HEK293 (cell line): Measurements from ENCODE around the gene MMP28.

Experiments
- CTCF ChIA-PET: fragments of 350-600 bp; formaldehyde crosslinking; extraction: SDS; loops from one replicate; lab custom pipeline; 2021; ENCODE audit warnings: antibody characterized with exemption; lab: Yijun Ruan, JAX
- POLR2A ChIA-PET: fragments of 300-600 bp; formaldehyde crosslinking; extraction: SDS; loops from one replicate; lab custom pipeline; 2020; ENCODE audit warnings: antibody characterized with exemption, inconsistent platforms; lab: Yijun Ruan, JAX
- H3K27ac ChIP-seq: fragments of 200-500 bp; sonication (Bioruptor generic); 2 replicates; pipeline ENCODE4 v1.5.1; 2014; ENCODE audit warnings: low read depth, low read length, control low read depth, inconsistent platforms; ENCODE audit errors: extremely low read depth
- H3K36me3 ChIP-seq, 2 experiments: fragments of 200-500 bp in 1 of 2; sonication (Bioruptor generic) in 1 of 2; 1 replicate in 1 of 2; 2 replicates in 1 of 2; pipeline ENCODE4 v1.5.1; 2014 to 2017; ENCODE audit warnings: inconsistent platforms in 2 of 2, low read length in 2 of 2; ENCODE audit not compliant: control insufficient read depth in 2 of 2, insufficient read depth in 1 of 2
- H3K4me1 ChIP-seq: fragments of 200-500 bp; sonication (Bioruptor generic); 2 replicates; pipeline ENCODE4 v1.5.1; 2014; ENCODE audit warnings: mild to moderate bottlenecking, low read length, inconsistent platforms; ENCODE audit not compliant: control insufficient read depth, insufficient read depth
- H3K4me3 ChIP-seq: 2 replicates; pipeline ENCODE4 v1.5.1; 2011; ENCODE audit warnings: low read depth, mild to moderate bottlenecking, control low read depth, low read length, moderate library complexity
- H3K9me3 ChIP-seq: fragments of 200-500 bp; sonication (Bioruptor generic); 2 replicates; pipeline ENCODE4 v1.5.1; 2014; ENCODE audit warnings: low read depth, low read length, inconsistent platforms; ENCODE audit not compliant: control insufficient read depth, insufficient read depth
- ATF2 ChIP-seq: fragments of 450-650 bp; formaldehyde crosslinking; IDR thresholded peaks from 2 replicates; pipeline ENCODE4 v1.5.1; 2016; ENCODE audit warnings: missing biosample characterization, missing genetic modification characterization, low read depth
- KLF10 ChIP-seq: fragments of 450-650 bp; IDR thresholded peaks from 2 replicates; pipeline ENCODE4 v1.5.1; 2018; ENCODE audit warnings: missing biosample characterization, mild to moderate bottlenecking, missing genetic modification characterization
- KLF16 ChIP-seq: fragments of 450-650 bp; formaldehyde crosslinking; IDR thresholded peaks from 2 replicates; pipeline ENCODE4 v1.5.1; 2017; ENCODE audit warnings: missing biosample characterization, missing genetic modification characterization
- KLF9 ChIP-seq: fragments of 450-650 bp; formaldehyde crosslinking; IDR thresholded peaks from 2 replicates; pipeline ENCODE4 v1.5.1; 2016; ENCODE audit warnings: missing biosample characterization, missing genetic modification characterization, low read depth
- PRDM4 ChIP-seq: fragments of 450-650 bp; formaldehyde crosslinking; IDR thresholded peaks from 2 replicates; pipeline ENCODE4 v1.5.1; 2017; ENCODE audit warnings: missing biosample characterization, missing genetic modification characterization
- TRIM28 ChIP-seq: IDR thresholded peaks from 2 replicates; pipeline ENCODE4 v1.6.1; 2011; ENCODE audit warnings: low read length, control low read depth, borderline replicate concordance
- ZBTB20 ChIP-seq: fragments of 450-650 bp; formaldehyde crosslinking; IDR thresholded peaks from 2 replicates; pipeline ENCODE4 v1.5.1; 2016; ENCODE audit warnings: missing biosample characterization, missing genetic modification characterization
- ZBTB21 ChIP-seq: fragments of 450-650 bp; formaldehyde crosslinking; IDR thresholded peaks from 2 replicates; pipeline ENCODE4 v1.5.1; 2017; ENCODE audit warnings: missing biosample characterization, missing genetic modification characterization
- ZFHX2 ChIP-seq: fragments of 450-650 bp; formaldehyde crosslinking; conservative IDR thresholded peaks from 2 replicates; pipeline ENCODE4 v1.5.1; 2016; ENCODE audit warnings: missing biosample characterization, missing genetic modification characterization
- ZIC2 ChIP-seq: fragments of 450-650 bp; formaldehyde crosslinking; IDR thresholded peaks from 2 replicates; pipeline ENCODE4 v1.5.1; 2016; ENCODE audit warnings: missing biosample characterization, missing genetic modification characterization
- ZNF112 ChIP-seq: fragments of 450-650 bp; formaldehyde crosslinking; IDR thresholded peaks from 2 replicates; pipeline ENCODE4 v1.5.0; 2017; ENCODE audit warnings: missing biosample characterization, missing genetic modification characterization
- ZNF133 ChIP-seq: fragments of 450-650 bp; formaldehyde crosslinking; IDR thresholded peaks from 2 replicates; pipeline ENCODE4 v1.5.1; 2016; ENCODE audit warnings: missing biosample characterization, missing genetic modification characterization
- ZNF335 ChIP-seq: fragments of 450-650 bp; formaldehyde crosslinking; conservative IDR thresholded peaks from 2 replicates; pipeline ENCODE4 v1.5.1; 2016; ENCODE audit warnings: missing biosample characterization, missing genetic modification characterization
- ZNF600 ChIP-seq: fragments of 450-650 bp; formaldehyde crosslinking; IDR thresholded peaks from 2 replicates; pipeline ENCODE4 v1.5.1; 2016; ENCODE audit warnings: missing biosample characterization, missing genetic modification characterization
- ZNF629 ChIP-seq: fragments of 450-650 bp; formaldehyde crosslinking; IDR thresholded peaks from 2 replicates; pipeline ENCODE4 v1.5.1; 2017; ENCODE audit warnings: missing biosample characterization, missing genetic modification characterization
- ZNF660 ChIP-seq: fragments of 450-650 bp; IDR thresholded peaks from 2 replicates; pipeline ENCODE4 v1.5.1; 2018; ENCODE audit warnings: missing biosample characterization, mild to moderate bottlenecking, missing genetic modification characterization
- ZNF677 ChIP-seq: fragments of 450-650 bp; IDR thresholded peaks from 2 replicates; pipeline ENCODE4 v1.5.0; 2018; ENCODE audit warnings: missing biosample characterization, mild to moderate bottlenecking, missing genetic modification characterization, moderate library complexity
- ZNF692 ChIP-seq: fragments of 450-650 bp; formaldehyde crosslinking; IDR thresholded peaks from 2 replicates; pipeline ENCODE4 v1.5.1; 2016; ENCODE audit warnings: missing biosample characterization, missing genetic modification characterization
- ZSCAN4 ChIP-seq: fragments of 450-650 bp; formaldehyde crosslinking; IDR thresholded peaks from 2 replicates; pipeline ENCODE4 v1.5.1; 2017; ENCODE audit warnings: missing biosample characterization, missing genetic modification characterization
- TF ChIP-seq, protein P1 (sequence below): fragments of 450-650 bp; formaldehyde crosslinking; IDR thresholded peaks from 2 replicates; pipeline ENCODE4 v1.5.1; 2016; ENCODE audit warnings: missing biosample characterization, missing genetic modification characterization

Gene MMP28

DNA sequence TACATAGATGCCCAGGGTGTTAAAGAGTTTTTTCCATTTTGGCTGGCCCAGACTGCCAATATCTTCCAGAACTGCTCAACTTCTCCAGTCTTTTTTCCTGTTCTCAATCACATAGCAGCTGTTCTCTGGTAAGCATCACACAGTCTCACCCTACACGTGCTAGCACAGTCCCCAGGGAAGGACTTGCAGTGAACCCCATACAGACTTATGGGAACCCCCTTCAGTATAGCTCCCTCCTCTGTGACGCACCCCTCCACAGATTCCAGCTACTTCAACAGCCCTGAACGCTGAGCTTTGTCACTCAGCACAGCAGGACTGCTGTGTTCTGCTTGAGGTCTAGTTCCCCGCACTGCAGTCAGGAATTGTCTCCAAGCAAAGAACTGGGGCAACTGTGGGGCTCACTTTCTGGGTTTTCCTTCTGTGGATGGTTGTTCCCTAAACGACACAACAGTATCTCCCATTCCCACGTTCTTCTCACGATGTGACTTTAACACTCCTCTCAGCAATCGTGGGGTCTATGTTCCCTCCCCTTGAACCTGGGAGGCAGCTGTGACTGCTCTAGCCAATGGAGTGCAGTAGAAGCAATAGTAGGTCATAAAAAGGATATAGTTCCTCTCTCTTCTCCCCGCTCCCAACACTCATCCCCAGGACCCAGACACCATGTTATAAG is 3.6 kb downstream of the MMP28 start:
- no peaks in the 10 kb centered on the region for H3K4me1 ChIP-seq
- no peak overlapping the region for H3K27ac ChIP-seq
- H3K4me3 ChIP-seq: no peak overlapping the region
- TF ChIP-seq ZIC2 (tag by site-specific recombination) (0 out of 2 replicates have a peak, but pooled peaks have one; percentile 17), ZNF677 (tag by site-specific recombination) (no peak)
- CTCF ChIA-PET: interaction anchor here (1.0 to 10.2 kb wide), 4 partner anchors 10 to 27 kb away, joined by 3 to 104 read pairs (median 4); partner anchors contain the start of gene TAF15
- H3K36me3 ChIP-seq: no peaks in the 10 kb centered on the region
- POLR2A ChIA-PET: interaction anchor here (0.5 to 1.8 kb wide), 3 partner anchors 17 to 28 kb away, joined by 3 to 5 read pairs (median 4); partner anchors contain the start of gene TAF15
- H3K9me3 ChIP-seq: no peaks in the 10 kb centered on the region

DNA sequence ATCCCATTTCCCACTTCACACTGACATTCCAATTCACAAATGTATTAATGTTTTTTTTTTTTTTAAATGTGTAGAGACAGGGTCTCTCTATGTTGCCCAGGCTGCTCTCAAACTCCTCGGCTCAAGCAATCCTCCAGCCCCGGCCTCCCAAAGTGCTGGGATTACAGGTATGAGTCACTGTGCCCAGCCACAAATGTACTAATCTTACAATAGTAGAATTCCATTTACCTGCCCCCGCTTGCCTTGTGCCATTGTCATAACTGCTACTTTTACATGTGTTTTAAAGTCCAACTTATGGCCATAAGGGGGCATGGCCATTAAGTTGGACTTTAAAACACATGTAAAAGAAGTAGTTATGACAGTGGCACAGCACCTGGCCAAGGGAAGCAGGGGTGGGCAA is 4.6 kb downstream of the MMP28 start:
- no peak overlapping the region for H3K27ac ChIP-seq
- no peaks in the 10 kb centered on the region for H3K4me1 ChIP-seq
- ChIA-PET POLR2A (no interaction called here), CTCF (interaction anchor here (1.0 to 10.2 kb wide), 3 partner anchors 9 to 26 kb away, joined by 3 to 104 read pairs (median 5); partner anchors contain the start of gene TAF15)
- H3K36me3 ChIP-seq: no peaks in the 10 kb centered on the region
- TF ChIP-seq ZNF692 (tag by site-specific recombination) (no peak), ZNF112 (tag by site-specific recombination) (no peak), KLF10 (no peak)
- TF ChIP-seq, all 188 proteins: peak for 0
- H3K9me3 ChIP-seq: no peaks in the 10 kb centered on the region
- H3K4me3 ChIP-seq: no peak overlapping the region

DNA sequence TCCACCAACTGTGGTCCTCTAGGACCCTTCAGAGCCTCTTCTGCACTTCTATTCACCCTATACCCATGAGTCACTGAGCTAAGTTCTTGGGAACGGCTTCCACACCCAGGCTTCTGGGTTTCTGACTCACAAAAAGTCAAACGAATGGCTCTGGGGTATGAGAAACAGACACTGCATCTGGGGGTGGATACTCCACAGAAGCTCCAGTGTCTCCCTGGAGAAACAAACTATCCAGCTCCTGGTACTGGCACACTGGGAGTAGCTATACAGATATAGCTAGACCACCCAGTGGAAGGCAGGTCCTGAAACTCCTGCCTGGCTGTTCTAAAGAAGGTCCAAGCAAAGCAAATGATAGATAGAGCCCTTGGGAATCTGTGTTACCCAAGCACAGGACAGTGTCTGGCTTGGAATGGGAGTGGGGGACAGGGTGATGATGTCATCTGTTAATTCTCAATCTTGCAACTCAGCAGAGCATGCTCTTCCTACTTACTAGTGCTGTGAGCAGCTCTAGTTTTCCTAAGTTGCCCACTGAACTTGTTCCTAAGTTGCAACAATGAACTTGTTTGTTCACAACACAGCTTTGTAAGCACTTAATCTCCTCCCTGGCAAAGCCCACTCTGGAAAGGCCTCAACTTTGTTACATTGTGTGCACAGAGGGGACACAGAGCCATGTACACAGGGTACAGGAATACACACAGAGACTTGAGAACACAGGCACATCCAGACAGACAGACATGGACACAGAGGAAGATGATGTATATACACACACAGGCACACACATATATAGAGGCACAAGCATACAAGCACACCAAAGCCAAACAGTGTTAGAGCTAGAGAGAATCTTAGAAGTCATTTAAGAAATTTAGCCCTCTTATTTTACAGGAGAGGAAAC is 6.7 kb downstream of the MMP28 start:
- Histone ChIP-seq H3K4me1 (no peaks in the 10 kb centered on the region), H3K36me3 (no peaks in the 10 kb centered on the region)
- TF ChIP-seq ZNF629: peak; percentile 90
- TF ChIP-seq KLF9 (tag by site-specific recombination): no peak
- TF ChIP-seq ZNF660 (tag by site-specific recombination): peak; percentile 70
- peak; percentile 72 for TF ChIP-seq ZNF600
- TF ChIP-seq TRIM28: 0 out of 2 replicates have a peak, but pooled peaks have one; percentile 17
- peak; percentile 92 for TF ChIP-seq ZBTB21
- TF ChIP-seq ZFHX2 (tag by site-specific recombination): 0 out of 2 replicates have a peak, but pooled peaks have one; percentile 17
- peak; percentile 92 for TF ChIP-seq ZBTB20
- peak; percentile 22; the same call in 1 of the 2 replicates for TF ChIP-seq KLF16 (tag by site-specific recombination)
- TF ChIP-seq PRDM4 (tag by site-specific recombination): peak; percentile 92
- TF ChIP-seq ZSCAN4 (tag by site-specific recombination): peak; percentile 65
- TF ChIP-seq, protein P1, sequence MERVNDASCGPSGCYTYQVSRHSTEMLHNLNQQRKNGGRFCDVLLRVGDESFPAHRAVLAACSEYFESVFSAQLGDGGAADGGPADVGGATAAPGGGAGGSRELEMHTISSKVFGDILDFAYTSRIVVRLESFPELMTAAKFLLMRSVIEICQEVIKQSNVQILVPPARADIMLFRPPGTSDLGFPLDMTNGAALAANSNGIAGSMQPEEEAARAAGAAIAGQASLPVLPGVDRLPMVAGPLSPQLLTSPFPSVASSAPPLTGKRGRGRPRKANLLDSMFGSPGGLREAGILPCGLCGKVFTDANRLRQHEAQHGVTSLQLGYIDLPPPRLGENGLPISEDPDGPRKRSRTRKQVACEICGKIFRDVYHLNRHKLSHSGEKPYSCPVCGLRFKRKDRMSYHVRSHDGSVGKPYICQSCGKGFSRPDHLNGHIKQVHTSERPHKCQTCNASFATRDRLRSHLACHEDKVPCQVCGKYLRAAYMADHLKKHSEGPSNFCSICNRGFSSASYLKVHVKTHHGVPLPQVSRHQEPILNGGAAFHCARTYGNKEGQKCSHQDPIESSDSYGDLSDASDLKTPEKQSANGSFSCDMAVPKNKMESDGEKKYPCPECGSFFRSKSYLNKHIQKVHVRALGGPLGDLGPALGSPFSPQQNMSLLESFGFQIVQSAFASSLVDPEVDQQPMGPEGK (tag by site-specific recombination): peak; percentile 64
- TF ChIP-seq ZNF335: peak; percentile 67
- peak; percentile 97 for TF ChIP-seq ATF2
- TF ChIP-seq ZNF133 (tag by site-specific recombination): peak; percentile 84

More for the DNA sequence above, 6.7 kb downstream of the MMP28 start:
- no peak overlapping the region for H3K4me3 ChIP-seq
- no peaks in the 10 kb centered on the region for H3K9me3 ChIP-seq
- no peak overlapping the region for H3K27ac ChIP-seq
- CTCF ChIA-PET: interaction anchor here (0.6 to 5.9 kb wide), 9 partner anchors 8 to 285 kb away, joined by 3 to 53 read pairs (median 5); no protein-coding TSS in a partner anchor
- POLR2A ChIA-PET: interaction anchor here (1.0 to 2.2 kb wide), 3 partner anchors 11 to 24 kb away, joined by 3 to 15 read pairs (median 3); partner anchors contain the start of gene TAF15
